H1 (cell line): ENCODE results near the gene DPY19L3.

Experiments used
- EGR1 ChIP-seq: IDR thresholded peaks from 2 replicates; pipeline ENCODE4 v1.6.1; 2011; ENCODE audit warnings: low read depth, low read length, borderline replicate concordance
- EP300 ChIP-seq, 2 experiments: IDR thresholded peaks; 1 replicate in 1 of 2; 2 replicates in 1 of 2; pipeline ENCODE4 v1.6.1; 2011 to 2012; ENCODE audit warnings: low read depth in 2 of 2, low read length in 2 of 2, mild to moderate bottlenecking in 2 of 2, borderline replicate concordance in 1 of 2, inconsistent platforms in 1 of 2, moderate library complexity in 1 of 2
- HDAC2 ChIP-seq, 2 experiments: fragments of 300-600 bp in 1 of 2; sonication (generic) in 1 of 2; IDR thresholded peaks; 2 replicates each; pipeline ENCODE4 v1.6.1; 2011 to 2012; ENCODE audit warnings: low read depth in 2 of 2, low read length in 2 of 2, mild to moderate bottlenecking in 2 of 2, moderate library complexity in 2 of 2, borderline replicate concordance in 1 of 2, inconsistent platforms in 1 of 2
- KDM5A ChIP-seq: fragments of 200-600 bp; IDR thresholded peaks from 2 replicates; pipeline ENCODE4 v1.7.1; 2012; ENCODE audit warnings: mild to moderate bottlenecking, low read length, inconsistent platforms, mixed read lengths
- POLR2A ChIP-seq, 2 experiments: IDR thresholded peaks; 1 replicate in 1 of 2; 2 replicates in 1 of 2; pipeline ENCODE4 v1.6.1; 2011; ENCODE audit warnings: low read depth in 2 of 2, low read length in 2 of 2, mild to moderate bottlenecking in 2 of 2; ENCODE audit errors: control extremely low read depth in 1 of 2
- POLR2AphosphoS5 ChIP-seq: IDR thresholded peaks from 2 replicates; pipeline ENCODE4 v1.6.1; 2011; ENCODE audit warnings: low read depth, low read length
- SIX5 ChIP-seq: IDR thresholded peaks from 2 replicates; pipeline ENCODE4 v1.6.1; 2011; ENCODE audit warnings: mild to moderate bottlenecking, low read depth, low read length
- TBP ChIP-seq: IDR thresholded peaks from 2 replicates; pipeline ENCODE4 v1.6.1; 2011; ENCODE audit warnings: low read depth, low read length, improper control_type of control experiment
- TCF12 ChIP-seq: IDR thresholded peaks from 2 replicates; pipeline ENCODE4 v1.6.1; 2011; ENCODE audit warnings: low read depth, mild to moderate bottlenecking, low read length
- TEAD4 ChIP-seq: IDR thresholded peaks from 2 replicates; pipeline ENCODE4 v1.6.1; 2012; ENCODE audit warnings: low read depth, low read length, inconsistent platforms, mixed read lengths
- TF ChIP-seq, protein P1 (sequence below), 3 experiments: IDR thresholded peaks; 1 replicate in 2 of 3; 2 replicates in 1 of 3; pipeline versions ENCODE4 v1.5.1 to v1.6.1; 2011; ENCODE audit warnings: low read length in 3 of 3, mild to moderate bottlenecking in 3 of 3, inconsistent platforms in 2 of 3, low read depth in 1 of 3, moderate library complexity in 1 of 3; ENCODE audit not compliant: insufficient read depth in 1 of 3; ENCODE audit errors: control extremely low read depth in 1 of 3
- TF ChIP-seq, protein P2 (sequence below): IDR thresholded peaks from 2 replicates; pipeline ENCODE4 v1.6.1; 2012; ENCODE audit warnings: low read length, inconsistent platforms

DNA sequence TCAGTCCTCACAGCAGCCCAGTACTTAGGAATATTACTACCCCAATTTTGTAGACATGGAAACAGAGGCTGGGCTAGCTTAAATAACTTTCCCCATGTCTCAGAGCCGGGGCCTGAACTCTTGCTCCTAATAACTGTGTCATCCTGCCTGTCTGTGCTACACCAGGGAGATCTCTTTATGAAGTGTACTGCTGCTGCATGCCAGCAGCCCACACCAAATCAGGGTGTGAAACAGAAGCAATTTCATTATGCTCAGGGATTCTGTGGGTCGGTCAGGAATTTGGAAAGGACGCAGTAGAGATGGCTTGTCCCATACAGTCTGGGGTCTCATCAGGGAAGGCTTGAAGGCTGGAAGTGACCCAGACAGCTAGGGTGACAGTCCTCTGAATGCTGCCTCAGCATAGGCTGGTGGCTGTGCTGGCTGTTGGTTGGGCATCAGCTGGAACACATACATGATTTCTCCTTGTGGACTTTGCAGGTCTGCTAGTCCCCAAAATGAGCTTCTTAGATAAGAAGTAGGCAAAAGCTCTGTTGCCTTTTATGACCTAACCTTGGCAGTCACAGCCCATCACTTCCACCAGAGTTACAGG lies 37.5 kb upstream of the DPY19L3 start:
- TF ChIP-seq POLR2A (IDR thresholded peaks at IDR 0.05; ENCODE audit: control extremely low read depth in 1 of 2, low read depth in 2 of 2, low read length in 2 of 2) (no peak), EGR1 (no peak), TEAD4 (no peak), POLR2AphosphoS5 (no peak), EP300 (IDR thresholded peaks at IDR 0.05; ENCODE audit: borderline replicate concordance in 1 of 2, low read depth in 2 of 2, low read length in 2 of 2) (no peak), TBP (no peak), TCF12 (no peak), SIX5 (no peak), HDAC2 (IDR thresholded peaks at IDR 0.05; ENCODE audit: borderline replicate concordance in 1 of 2, low read depth in 2 of 2, low read length in 2 of 2) (no peak), KDM5A (no peak)
- TF ChIP-seq, protein P1, sequence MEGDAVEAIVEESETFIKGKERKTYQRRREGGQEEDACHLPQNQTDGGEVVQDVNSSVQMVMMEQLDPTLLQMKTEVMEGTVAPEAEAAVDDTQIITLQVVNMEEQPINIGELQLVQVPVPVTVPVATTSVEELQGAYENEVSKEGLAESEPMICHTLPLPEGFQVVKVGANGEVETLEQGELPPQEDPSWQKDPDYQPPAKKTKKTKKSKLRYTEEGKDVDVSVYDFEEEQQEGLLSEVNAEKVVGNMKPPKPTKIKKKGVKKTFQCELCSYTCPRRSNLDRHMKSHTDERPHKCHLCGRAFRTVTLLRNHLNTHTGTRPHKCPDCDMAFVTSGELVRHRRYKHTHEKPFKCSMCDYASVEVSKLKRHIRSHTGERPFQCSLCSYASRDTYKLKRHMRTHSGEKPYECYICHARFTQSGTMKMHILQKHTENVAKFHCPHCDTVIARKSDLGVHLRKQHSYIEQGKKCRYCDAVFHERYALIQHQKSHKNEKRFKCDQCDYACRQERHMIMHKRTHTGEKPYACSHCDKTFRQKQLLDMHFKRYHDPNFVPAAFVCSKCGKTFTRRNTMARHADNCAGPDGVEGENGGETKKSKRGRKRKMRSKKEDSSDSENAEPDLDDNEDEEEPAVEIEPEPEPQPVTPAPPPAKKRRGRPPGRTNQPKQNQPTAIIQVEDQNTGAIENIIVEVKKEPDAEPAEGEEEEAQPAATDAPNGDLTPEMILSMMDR (IDR thresholded peaks at IDR 0.05; ENCODE audit: control extremely low read depth in 1 of 3, insufficient read depth in 1 of 3, low read depth in 1 of 3, low read length in 3 of 3), result no peak
- TF ChIP-seq, protein P2, sequence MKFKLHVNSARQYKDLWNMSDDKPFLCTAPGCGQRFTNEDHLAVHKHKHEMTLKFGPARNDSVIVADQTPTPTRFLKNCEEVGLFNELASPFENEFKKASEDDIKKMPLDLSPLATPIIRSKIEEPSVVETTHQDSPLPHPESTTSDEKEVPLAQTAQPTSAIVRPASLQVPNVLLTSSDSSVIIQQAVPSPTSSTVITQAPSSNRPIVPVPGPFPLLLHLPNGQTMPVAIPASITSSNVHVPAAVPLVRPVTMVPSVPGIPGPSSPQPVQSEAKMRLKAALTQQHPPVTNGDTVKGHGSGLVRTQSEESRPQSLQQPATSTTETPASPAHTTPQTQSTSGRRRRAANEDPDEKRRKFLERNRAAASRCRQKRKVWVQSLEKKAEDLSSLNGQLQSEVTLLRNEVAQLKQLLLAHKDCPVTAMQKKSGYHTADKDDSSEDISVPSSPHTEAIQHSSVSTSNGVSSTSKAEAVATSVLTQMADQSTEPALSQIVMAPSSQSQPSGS, result no peak
